Activated CD4-positive, alpha-beta T cell treated with anti-CD3 and anti-CD28 coated beads, Interleukin-2, amount 10 ng/mL, durations not matched to agents 24 days and 14 days (primary cell): ENCODE results near the gene POLR1B. TPM values are rescaled to one million over a fixed set of nuclear protein-coding genes. Genes with fewer than 3 reads are reported as not detected.
"Not testable (repeated sequence)": the region's sequence is repeated elsewhere in the genome, so short reads cannot be mapped to it uniquely, and the experiment has no call there.

Source experiments
- DNase-seq: peaks from one replicate; pipeline ENCODE4 v3.0.0; 2022
- H3K27ac Mint-ChIP-seq: one replicate; pipeline ENCODE4 v1.8.0; 2022; ENCODE audit warnings: mild to moderate bottlenecking, mixed read lengths
- H3K27me3 Mint-ChIP-seq: one replicate; pipeline ENCODE4 v1.8.0; 2022; ENCODE audit warnings: mixed read lengths
- H3K36me3 Mint-ChIP-seq: one replicate; pipeline ENCODE4 v1.8.0; 2022; ENCODE audit warnings: low read depth, mild to moderate bottlenecking, mixed read lengths
- H3K4me1 Mint-ChIP-seq: one replicate; pipeline ENCODE4 v1.8.0; 2021; ENCODE audit warnings: mixed read lengths
- H3K4me3 Mint-ChIP-seq: one replicate; pipeline ENCODE4 v1.8.0; 2022; ENCODE audit warnings: mild to moderate bottlenecking, moderate library complexity, mixed read lengths
- H3K9me3 Mint-ChIP-seq: one replicate; pipeline ENCODE4 v1.8.0; 2021; ENCODE audit warnings: mixed read lengths
- intact Hi-C: fragments of 100-400 bp; cut with micrococcal nuclease; formaldehyde crosslinking; loops from one replicate; pipeline ENCODE4 v1.15.1; 2023
- total RNA-seq: library from RNA; stranded (reverse); gene quantifications from 2 replicates; pipeline ENCODE4 v1.2.3, GENCODE V29; 2022

The POLR1B gene
- total RNA-seq, 1 donor from 2014 or later = 71.9 TPM

DNA sequence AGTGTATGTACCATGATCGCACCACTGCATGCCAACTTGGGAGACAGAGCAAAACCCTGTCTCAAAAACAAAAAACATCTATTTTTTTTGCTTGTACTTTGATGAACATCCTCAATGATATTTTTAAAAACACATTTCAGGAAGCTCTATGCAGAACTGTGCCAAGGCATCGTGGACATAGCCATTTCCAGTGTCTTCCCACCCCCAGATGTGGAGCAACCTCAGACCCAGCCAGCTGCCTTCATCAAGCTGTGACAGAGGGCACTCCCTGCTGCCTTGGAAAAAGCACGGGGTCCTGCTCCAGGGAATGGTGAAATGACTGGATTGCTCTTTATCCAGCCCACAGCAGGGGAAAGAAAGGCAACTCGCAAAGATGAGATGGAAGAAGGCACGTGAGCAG is 13.7 kb upstream of the POLR1B start:
- H3K4me1 Mint-ChIP-seq = peaks cover 2% of the 10 kb centered on the region
- intact Hi-C loops = no loop called here
- peaks cover 3% of the 10 kb centered on the region for H3K9me3 Mint-ChIP-seq
- DNase-seq = no peak
- H3K4me3 Mint-ChIP-seq = no peak overlapping the region
- H3K27me3 Mint-ChIP-seq = no peaks in the 10 kb centered on the region
- H3K27ac Mint-ChIP-seq = no peak overlapping the region
- H3K36me3 Mint-ChIP-seq = peaks cover 43% of the 10 kb centered on the region

DNA sequence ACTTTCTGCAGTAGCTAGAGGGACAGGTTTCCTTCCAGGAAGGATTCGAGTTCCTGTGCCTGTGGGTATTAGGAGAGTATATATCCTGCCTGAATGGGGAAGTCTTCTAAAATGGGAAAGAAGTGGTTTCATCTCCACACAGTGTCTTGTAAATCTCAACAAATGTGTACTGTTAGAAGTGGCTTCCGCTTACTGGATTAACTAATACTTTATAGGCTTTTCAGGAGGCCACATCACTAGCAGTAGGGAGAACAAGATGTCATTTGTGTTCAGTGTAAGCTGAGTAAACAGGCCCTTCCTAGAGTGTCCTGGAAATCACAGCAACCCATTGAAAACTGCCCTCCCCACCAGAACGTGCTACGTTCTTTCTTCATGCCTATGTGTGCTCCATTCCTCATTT is 12.5 kb upstream of the POLR1B start:
- intact Hi-C loops = no loop called here
- peaks cover 32% of the 10 kb centered on the region for H3K36me3 Mint-ChIP-seq
- peaks cover 2% of the 10 kb centered on the region for H3K4me1 Mint-ChIP-seq

DNA sequence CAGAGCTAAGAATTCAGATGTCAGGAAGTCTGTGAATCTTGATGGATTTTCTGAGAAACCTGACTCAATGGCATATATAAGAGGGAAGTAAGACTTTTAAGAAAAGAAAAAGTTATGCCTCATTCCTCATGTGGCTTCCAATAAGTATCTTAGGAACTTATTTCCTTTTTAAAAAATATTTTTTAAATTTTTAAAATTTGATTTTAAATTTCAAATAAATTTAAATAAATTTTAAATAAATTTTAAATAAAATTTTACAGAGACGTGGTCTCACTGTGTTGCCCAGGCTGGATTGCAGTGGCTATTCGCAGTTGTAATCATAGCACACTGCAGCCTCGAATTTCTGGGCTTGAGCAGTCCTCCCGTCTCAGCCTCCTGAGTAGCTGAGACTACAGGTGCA is 11.5 kb upstream of the POLR1B start:
- no peak for DNase-seq
- intact Hi-C loops = no loop called here
- no peak overlapping the region for H3K27ac Mint-ChIP-seq
- H3K27me3 Mint-ChIP-seq = no peaks in the 10 kb centered on the region
- H3K9me3 Mint-ChIP-seq = no peaks in the 10 kb centered on the region
- no peak overlapping the region for H3K4me3 Mint-ChIP-seq
- peaks cover 28% of the 10 kb centered on the region for H3K36me3 Mint-ChIP-seq
- H3K4me1 Mint-ChIP-seq = peaks cover 2% of the 10 kb centered on the region

More for the DNA sequence above, 12.5 kb upstream of the POLR1B start:
- DNase-seq = no peak
- Mint-ChIP-seq H3K9me3 (peaks cover 3% of the 10 kb centered on the region), H3K27me3 (no peaks in the 10 kb centered on the region), H3K27ac (no peak overlapping the region), H3K4me3 (no peak overlapping the region)

DNA sequence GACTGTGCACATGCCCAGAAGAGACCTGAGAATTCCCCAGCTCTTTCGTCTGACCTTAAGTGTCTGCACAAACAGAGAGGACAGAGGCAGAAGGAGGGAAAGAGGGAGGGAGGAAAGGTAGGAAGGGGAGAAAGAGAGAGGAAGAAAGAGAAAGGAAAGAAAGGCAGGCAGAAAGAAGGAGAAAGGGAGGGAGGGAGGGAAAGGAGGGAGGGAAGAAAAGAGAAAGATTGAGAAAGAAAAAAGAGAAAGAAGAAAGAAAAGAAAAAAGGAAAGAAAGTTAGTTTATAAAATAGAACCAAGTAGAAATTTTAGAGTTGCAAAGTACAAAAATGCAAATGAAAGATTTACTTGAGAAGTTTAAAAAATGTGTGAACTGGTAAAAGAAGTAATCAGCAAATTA is 7.4 kb upstream of the POLR1B start:
- no peak overlapping the region for H3K27ac Mint-ChIP-seq
- no peaks in the 10 kb centered on the region for H3K27me3 Mint-ChIP-seq
- no peaks in the 10 kb centered on the region for H3K9me3 Mint-ChIP-seq
- no peaks in the 10 kb centered on the region for H3K4me1 Mint-ChIP-seq
- intact Hi-C loops = no loop called here
- peaks cover 7% of the 10 kb centered on the region for H3K36me3 Mint-ChIP-seq
- no peak for DNase-seq
- H3K4me3 Mint-ChIP-seq = no peak overlapping the region

DNA sequence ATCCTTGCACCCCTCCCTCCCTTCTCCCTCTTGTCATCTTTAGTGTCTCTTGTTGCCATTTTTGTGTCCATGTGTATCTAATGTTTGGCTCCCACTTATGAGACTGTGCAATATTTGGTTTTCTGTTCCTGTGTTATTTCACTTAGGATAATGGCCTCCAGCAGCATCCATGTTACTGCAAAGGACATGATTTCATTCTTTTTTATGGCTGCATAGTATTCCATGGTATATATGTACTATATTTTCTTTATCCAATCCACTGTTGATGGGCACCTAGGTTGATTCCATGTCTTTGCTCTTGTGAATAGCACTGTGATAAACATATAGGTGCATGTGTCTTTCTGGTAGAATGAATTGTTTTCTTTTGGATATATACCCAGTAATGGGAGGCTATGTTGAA is 5.6 kb upstream of the POLR1B start:
- H3K9me3 Mint-ChIP-seq, H3K36me3 Mint-ChIP-seq, H3K27ac Mint-ChIP-seq, H3K4me3 Mint-ChIP-seq, H3K27me3 Mint-ChIP-seq, intact Hi-C loops, DNase-seq, H3K4me1 Mint-ChIP-seq: not testable (repeated sequence)

DNA sequence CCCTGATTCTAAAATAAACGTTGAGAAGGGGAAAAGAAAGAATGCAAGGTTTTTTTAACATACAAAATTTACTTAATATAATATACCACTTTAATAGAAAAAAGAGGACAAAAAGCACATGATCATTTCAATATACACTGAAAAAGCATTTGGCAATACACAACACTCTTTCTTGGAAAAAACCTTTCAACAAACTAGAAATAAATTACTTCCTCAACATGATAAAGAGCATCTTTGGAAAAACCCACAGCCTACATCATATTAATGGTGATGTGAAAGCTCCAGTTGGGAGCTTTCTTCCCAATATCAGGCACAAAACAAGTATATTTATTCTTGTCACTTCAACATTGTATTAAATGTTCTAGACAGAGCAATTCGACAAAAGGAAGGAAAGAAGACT is 3.0 kb upstream of the POLR1B start:
- H3K27me3 Mint-ChIP-seq = no peaks in the 10 kb centered on the region
- no peak for DNase-seq
- no peak overlapping the region for H3K27ac Mint-ChIP-seq
- intact Hi-C loops = no loop called here
- H3K9me3 Mint-ChIP-seq = no peaks in the 10 kb centered on the region
- peaks cover 6% of the 10 kb centered on the region for H3K4me1 Mint-ChIP-seq
- no peak overlapping the region for H3K4me3 Mint-ChIP-seq
- H3K36me3 Mint-ChIP-seq = peaks cover 2% of the 10 kb centered on the region

DNA sequence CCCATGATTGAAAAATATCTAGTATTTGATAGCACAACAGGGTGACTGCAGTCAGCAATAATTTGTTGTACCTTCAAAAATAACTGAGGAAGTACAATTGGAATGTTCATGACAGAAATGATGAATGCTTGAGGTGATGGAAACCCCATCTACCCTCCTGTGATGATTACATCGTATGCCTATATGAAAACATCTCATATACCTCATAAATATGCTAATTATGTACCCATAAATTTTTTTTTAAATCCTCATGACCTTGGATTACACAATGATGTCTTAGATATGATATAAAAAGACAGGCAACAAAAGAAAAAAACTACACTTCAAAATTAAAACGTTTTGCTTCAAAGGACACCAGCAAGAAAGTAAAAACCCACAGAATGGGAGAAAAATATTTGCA is 1.4 kb upstream of the POLR1B start:
- peak overlapping the region; percentile 2 for H3K27ac Mint-ChIP-seq
- H3K4me3 Mint-ChIP-seq = no peak overlapping the region
- DNase-seq = no peak
- H3K27me3 Mint-ChIP-seq = no peaks in the 10 kb centered on the region
- H3K4me1 Mint-ChIP-seq = peaks cover 9% of the 10 kb centered on the region
- no peaks in the 10 kb centered on the region for H3K9me3 Mint-ChIP-seq
- H3K36me3 Mint-ChIP-seq = peaks cover 2% of the 10 kb centered on the region
- intact Hi-C loops = loop anchor here (5.0 to 10.0 kb wide), 2 partner anchors 264 to 286 kb away; partner anchors contain the start of genes ZC3H6 and ZC3H8

DNA sequence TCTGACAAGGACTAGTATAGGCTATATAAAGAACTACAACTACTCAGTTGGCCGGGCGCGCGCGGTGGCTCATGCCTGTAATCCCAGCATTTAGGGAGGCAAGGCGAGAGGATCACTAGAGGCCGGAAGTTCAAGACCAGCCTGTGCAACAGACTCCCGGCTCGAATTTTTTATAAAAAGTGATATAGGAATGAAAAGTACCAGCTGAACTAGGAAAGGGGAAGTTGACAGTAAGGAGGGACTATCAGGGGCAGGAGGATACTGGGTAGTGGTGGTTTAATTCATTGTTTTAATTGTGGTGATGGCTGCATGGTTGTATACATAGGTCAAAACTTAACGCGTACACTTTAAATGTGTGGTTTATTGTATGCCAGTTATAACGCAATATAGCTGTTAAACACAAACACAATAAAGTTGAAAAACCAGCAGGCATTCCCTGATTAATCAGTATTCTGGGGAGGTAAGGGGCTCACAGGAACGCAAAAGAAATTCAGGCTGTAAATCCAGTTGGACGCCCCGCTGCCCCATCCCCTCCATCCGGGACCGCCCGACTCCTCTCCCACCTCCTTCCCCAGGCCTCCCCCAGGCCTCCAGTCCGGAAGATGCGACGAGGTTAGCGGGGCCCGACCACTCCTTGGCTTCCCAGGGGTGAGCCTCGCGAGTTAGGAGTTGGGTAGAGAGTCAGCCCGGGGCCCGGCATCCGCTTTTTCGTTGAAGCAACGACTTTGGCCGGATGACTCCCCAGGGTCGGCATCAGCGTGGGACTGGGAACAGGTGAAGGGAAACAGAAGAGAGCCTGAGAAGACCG is 746 bp upstream of the POLR1B start:
- Mint-ChIP-seq H3K4me1 (peaks cover 9% of the 10 kb centered on the region), H3K27ac (no peak overlapping the region), H3K9me3 (no peaks in the 10 kb centered on the region), H3K36me3 (peaks cover 5% of the 10 kb centered on the region), H3K4me3 (no peak overlapping the region), H3K27me3 (no peaks in the 10 kb centered on the region)
- peak; percentile 94 for DNase-seq
- intact Hi-C loops = loop anchor here (1.0 to 10.0 kb wide), 4 partner anchors 43 to 287 kb away; partner anchors contain the start of genes CHCHD5, ZC3H6 and ZC3H8

DNA sequence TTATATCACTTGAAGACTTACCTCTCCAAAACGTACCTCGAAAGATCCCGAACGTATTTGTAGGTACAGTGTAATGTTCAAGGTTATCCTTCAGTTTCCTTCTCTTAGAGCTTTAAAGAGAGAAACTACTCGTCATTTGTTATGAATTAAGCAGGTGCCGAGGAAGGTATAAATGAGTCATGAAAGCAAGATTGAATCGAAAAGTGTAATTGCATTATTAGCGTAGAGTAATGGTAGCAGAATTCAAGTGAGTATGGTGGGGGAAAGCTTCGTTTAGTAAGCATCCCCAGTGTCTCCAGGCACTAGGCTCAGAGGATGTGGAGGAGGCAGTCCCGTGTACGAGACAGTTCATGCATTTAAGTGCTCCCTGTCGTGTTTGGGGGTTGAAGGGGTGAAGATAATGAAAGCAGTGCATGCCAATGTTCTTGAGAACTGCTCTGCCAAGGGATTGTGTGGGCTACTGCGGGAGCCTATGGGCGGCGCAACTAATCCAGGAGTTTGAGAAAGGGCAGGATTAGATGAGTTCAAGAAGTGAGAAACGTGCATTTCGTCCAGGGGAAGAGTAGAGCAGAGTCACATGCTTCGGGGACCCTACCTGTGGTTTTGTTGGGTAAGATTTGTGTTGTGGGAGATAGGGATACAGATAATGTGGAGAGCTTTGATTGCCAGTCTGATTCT is 858 bp downstream of the POLR1B start:
- H3K9me3 Mint-ChIP-seq = no peaks in the 10 kb centered on the region
- no peaks in the 10 kb centered on the region for H3K27me3 Mint-ChIP-seq
- no peak overlapping the region for H3K27ac Mint-ChIP-seq
- H3K36me3 Mint-ChIP-seq = peaks cover 19% of the 10 kb centered on the region
- DNase-seq = peak; percentile 70
- no peak overlapping the region for H3K4me3 Mint-ChIP-seq
- intact Hi-C loops = loop anchor here (1.0 to 10.0 kb wide), 4 partner anchors 41 to 288 kb away; partner anchors contain the start of genes CHCHD5, ZC3H6 and ZC3H8
- peaks cover 9% of the 10 kb centered on the region for H3K4me1 Mint-ChIP-seq

DNA sequence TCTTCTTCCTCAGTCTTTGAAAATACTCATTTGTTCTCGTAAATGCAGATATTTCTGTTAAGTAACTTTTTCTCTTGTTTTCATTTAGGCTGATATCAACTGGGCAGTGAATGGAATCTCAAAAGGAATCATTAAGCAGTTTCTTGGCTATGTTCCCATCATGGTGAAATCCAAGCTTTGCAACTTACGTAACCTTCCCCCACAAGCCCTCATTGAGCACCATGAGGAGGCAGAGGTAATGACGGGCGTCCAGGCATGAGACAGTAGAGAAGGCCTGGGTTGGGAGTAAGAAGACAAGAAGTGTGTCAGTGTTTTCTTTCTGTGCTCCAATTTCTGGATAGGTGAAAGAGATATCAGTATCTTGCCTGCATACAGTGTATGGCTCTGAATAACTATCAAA is 5.1 kb downstream of the POLR1B start:
- H3K36me3 Mint-ChIP-seq = peaks cover 50% of the 10 kb centered on the region
- DNase-seq = no peak
- intact Hi-C loops = loop anchor here (10.0 kb wide), 1 partner anchor 293 kb away; the partner anchor contains the start of gene ZC3H8

DNA sequence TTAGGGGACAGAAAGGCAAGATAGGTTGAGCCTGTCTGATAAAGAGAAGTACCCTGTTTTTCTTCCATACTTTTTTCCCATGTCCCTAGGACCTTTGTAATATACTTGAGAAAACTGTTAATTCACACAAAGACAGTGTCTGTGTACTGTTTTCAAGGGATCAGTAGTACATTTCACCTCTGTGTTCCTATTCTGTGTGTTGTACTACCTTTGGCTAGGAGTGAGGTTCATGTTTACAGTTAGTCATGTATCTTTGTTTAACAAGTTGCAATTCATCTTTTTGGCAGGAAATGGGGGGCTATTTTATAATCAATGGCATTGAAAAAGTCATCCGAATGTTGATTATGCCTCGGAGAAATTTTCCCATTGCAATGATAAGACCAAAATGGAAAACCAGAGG is 6.7 kb downstream of the POLR1B start:
- H3K27me3 Mint-ChIP-seq = no peaks in the 10 kb centered on the region

More for the DNA sequence above, 5.1 kb downstream of the POLR1B start:
- no peak overlapping the region for H3K27ac Mint-ChIP-seq
- H3K4me3 Mint-ChIP-seq = no peak overlapping the region
- no peaks in the 10 kb centered on the region for H3K9me3 Mint-ChIP-seq
- H3K27me3 Mint-ChIP-seq = no peaks in the 10 kb centered on the region
- peaks cover 13% of the 10 kb centered on the region for H3K4me1 Mint-ChIP-seq

DNA sequence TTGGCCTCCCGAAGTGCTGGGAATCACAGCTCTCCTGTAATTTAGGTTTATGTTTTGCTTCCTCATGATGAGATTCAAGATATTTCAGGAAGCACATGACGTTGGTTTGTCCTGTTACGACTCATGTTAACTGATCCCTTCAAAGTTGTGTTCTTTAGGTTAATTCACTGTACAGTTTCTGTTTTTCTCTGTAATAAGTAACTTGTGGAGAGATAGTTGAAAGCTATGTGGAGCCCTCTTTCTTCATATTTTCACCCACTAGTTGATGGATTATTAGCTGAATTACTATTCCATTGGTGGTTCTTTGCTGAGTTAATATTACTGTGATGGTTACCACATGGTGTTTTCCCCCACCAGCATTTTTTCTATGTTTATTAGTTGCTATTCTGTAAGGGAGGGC is 23.8 kb downstream of the POLR1B start:
- Mint-ChIP-seq H3K4me3 (no peak overlapping the region), H3K36me3 (peaks cover 65% of the 10 kb centered on the region), H3K27ac (no peak overlapping the region), H3K4me1 (peaks cover 9% of the 10 kb centered on the region), H3K27me3 (no peaks in the 10 kb centered on the region), H3K9me3 (no peaks in the 10 kb centered on the region)
- DNase-seq = no peak
- intact Hi-C loops = no loop called here

More for the DNA sequence above, 6.7 kb downstream of the POLR1B start:
- H3K4me3 Mint-ChIP-seq = no peak overlapping the region
- H3K27ac Mint-ChIP-seq = no peak overlapping the region
- H3K36me3 Mint-ChIP-seq = peaks cover 63% of the 10 kb centered on the region
- DNase-seq = no peak
- H3K4me1 Mint-ChIP-seq = peaks cover 13% of the 10 kb centered on the region
- intact Hi-C loops = loop anchor here (10.0 kb wide), 1 partner anchor 294 kb away; the partner anchor contains the start of gene ZC3H8
- H3K9me3 Mint-ChIP-seq = no peaks in the 10 kb centered on the region

DNA sequence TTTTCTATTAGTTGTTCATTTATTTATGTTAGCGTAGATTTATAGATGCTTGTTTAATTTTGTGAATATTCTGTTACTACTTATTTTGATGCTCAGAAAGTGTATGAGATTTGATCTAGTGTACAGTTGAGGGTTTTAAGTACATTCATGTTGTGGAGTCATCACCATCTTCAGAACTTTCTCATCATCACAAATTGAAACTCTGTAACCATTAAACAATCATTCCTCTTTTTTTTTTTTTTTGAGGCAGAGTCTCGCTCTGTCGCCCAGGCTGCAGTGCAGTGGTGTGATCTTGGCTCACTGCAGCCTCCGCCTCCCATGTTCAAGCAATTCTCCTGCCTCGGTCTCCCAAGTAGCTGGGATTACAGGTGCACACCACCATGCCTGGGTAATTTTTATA is 24.2 kb downstream of the POLR1B start:
- H3K9me3 Mint-ChIP-seq, DNase-seq, H3K4me3 Mint-ChIP-seq, H3K27ac Mint-ChIP-seq, H3K27me3 Mint-ChIP-seq, H3K4me1 Mint-ChIP-seq, intact Hi-C loops: not testable (repeated sequence)
- peaks cover 66% of the 10 kb centered on the region for H3K36me3 Mint-ChIP-seq

DNA sequence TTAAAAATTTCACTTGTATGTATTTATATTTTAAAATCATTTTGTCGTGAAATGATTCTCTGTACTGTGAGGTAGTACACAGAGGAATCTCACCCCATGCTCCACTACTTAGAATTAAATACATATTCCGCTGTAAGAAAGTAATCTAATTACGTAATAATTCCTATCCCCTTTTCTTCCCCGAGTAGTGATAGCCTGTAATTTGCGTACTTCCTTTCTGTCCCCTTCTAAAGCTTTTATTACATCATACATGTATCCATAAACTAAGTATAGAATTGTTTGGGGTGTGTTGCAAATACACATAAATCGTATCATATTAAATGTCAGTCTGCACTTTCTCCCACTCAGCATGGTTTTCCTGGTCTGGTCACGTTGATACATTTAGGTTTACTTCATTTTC is 29.7 kb downstream of the POLR1B start:
- no peak overlapping the region for H3K27ac Mint-ChIP-seq
- peaks cover 85% of the 10 kb centered on the region for H3K36me3 Mint-ChIP-seq
- no peak for DNase-seq
- intact Hi-C loops = no loop called here
- no peaks in the 10 kb centered on the region for H3K9me3 Mint-ChIP-seq
- peaks cover 2% of the 10 kb centered on the region for H3K4me1 Mint-ChIP-seq
- H3K27me3 Mint-ChIP-seq = no peaks in the 10 kb centered on the region
- H3K4me3 Mint-ChIP-seq = no peak overlapping the region
